T-cell (primary cell): ENCODE results near the gene ABCA1. TPM values are rescaled to one million over a fixed set of nuclear protein-coding genes. Genes with fewer than 3 reads are reported as not detected.
"Not testable (repeated sequence)": the region's sequence is repeated elsewhere in the genome, so short reads cannot be mapped to it uniquely, and the experiment has no call there.

Experiments used
- ATAC-seq, 4 experiments: fragments of 200-7000 bp in 3 of 4; fragments of 150-1000 bp in 1 of 4; cut with Tn5 transposase; replicated peaks in 1 of 4; 1 replicate in 3 of 4; 2 replicates in 1 of 4; pipeline ENCODE4 v1.10.0; 2021; ENCODE audit warnings: moderate library complexity in 3 of 4, mild to moderate bottlenecking in 2 of 4, moderate number of reproducible peaks in 1 of 4
- CTCF ChIA-PET, 2 donors: fragments of 300-600 bp; sonication (Branson Sonifier 250); formaldehyde crosslinking; loops; one replicate each; lab custom pipeline; 2022; ENCODE audit warnings: antibody characterized with exemption in 2 of 2; lab: Charles Lee
- POLR2A ChIA-PET, 2 donors: fragments of 300-600 bp; sonication (Branson Sonifier 250); formaldehyde crosslinking; loops; one replicate each; lab custom pipeline; 2022; ENCODE audit warnings: antibody characterized with exemption in 2 of 2; lab: Charles Lee
- DNase-seq, 35 experiments: peaks; one replicate each; pipeline versions ENCODE4 v3.0.0 to v3.0.0-alpha.2; 2013 to 2023
- H3K27ac ChIP-seq: one replicate; pipeline ENCODE4 v1.5.1; 2013; ENCODE audit warnings: low read length
- H3K27me3 ChIP-seq, 2 experiments: replicated peaks in 1 of 2; 1 replicate in 1 of 2; 2 replicates in 1 of 2; pipeline versions ENCODE4 v1.6.1 to v1.7.0; 2013; ENCODE audit warnings: low read length in 1 of 2, mixed read lengths in 1 of 2; ENCODE audit not compliant: control insufficient read depth in 2 of 2, insufficient read depth in 2 of 2; ENCODE audit errors: extremely low read depth in 1 of 2
- H3K36me3 ChIP-seq, 2 donors: 1 replicate in 1 of 2; 2 replicates in 1 of 2; pipeline versions ENCODE4 v1.6.1 to v1.7.0; 2013; ENCODE audit warnings: low read length in 1 of 2; ENCODE audit not compliant: control insufficient read depth in 2 of 2, insufficient read depth in 1 of 2; ENCODE audit errors: extremely low read depth in 1 of 2
- H3K4me1 ChIP-seq, 2 experiments: 1 replicate in 1 of 2; 2 replicates in 1 of 2; pipeline versions ENCODE4 v1.6.1 to v1.7.0; 2013; ENCODE audit warnings: low read length in 2 of 2, mixed read lengths in 1 of 2; ENCODE audit not compliant: insufficient read depth in 2 of 2, control insufficient read depth in 1 of 2; ENCODE audit errors: extremely low read depth in 1 of 2
- H3K4me3 ChIP-seq, 2 donors: 1 replicate in 1 of 2; 2 replicates in 1 of 2; pipeline versions ENCODE4 v1.5.1 to v1.7.0; 2013; ENCODE audit warnings: mild to moderate bottlenecking in 2 of 2, low read length in 1 of 2, moderate library complexity in 1 of 2; ENCODE audit not compliant: control insufficient read depth in 1 of 2; ENCODE audit errors: extremely low read depth in 1 of 2
- H3K9me3 ChIP-seq: 2 replicates; pipeline ENCODE4 v1.7.0; 2013
- H3K27ac Mint-ChIP-seq, 2 donors: one replicate each; pipeline ENCODE4 v1.8.0; 2020 to 2021; ENCODE audit warnings: mild to moderate bottlenecking in 2 of 2, mixed read lengths in 2 of 2
- H3K27me3 Mint-ChIP-seq, 2 donors: one replicate each; pipeline ENCODE4 v1.8.0; 2021 to 2022; ENCODE audit warnings: mixed read lengths in 2 of 2
- H3K36me3 Mint-ChIP-seq: one replicate; pipeline ENCODE4 v1.8.0; 2021; ENCODE audit warnings: mixed read lengths
- H3K4me1 Mint-ChIP-seq, 3 donors: one replicate each; pipeline ENCODE4 v1.8.0; 2020 to 2022; ENCODE audit warnings: mixed read lengths in 3 of 3, mild to moderate bottlenecking in 1 of 3
- H3K4me3 Mint-ChIP-seq, 3 donors: one replicate each; pipeline ENCODE4 v1.8.0; 2020 to 2022; ENCODE audit warnings: mild to moderate bottlenecking in 3 of 3, mixed read lengths in 3 of 3, moderate library complexity in 3 of 3
- H3K9me3 Mint-ChIP-seq, 3 donors: one replicate each; pipeline ENCODE4 v1.8.0; 2020 to 2022; ENCODE audit warnings: mixed read lengths in 3 of 3
- WGBS: methylation state at CpG from one replicate; pipeline ENCODE4 v1.1.5; 2013; ENCODE audit warnings: missing lambda C conversion rate; ENCODE audit not compliant: insufficient coverage; 5-methylcytosine and 5-hydroxymethylcytosine counted together
- total RNA-seq, 35 experiments: library from RNA in 6 of 35; stranded (reverse) in 6 of 35; fragments of 120-200 nt in 1 of 35; gene quantifications; one replicate each; pipeline versions ENCODE4 v1.2.1 to v1.2.4 and lab custom pipeline; 2013 to 2026

ABCA1 gene, protein sequence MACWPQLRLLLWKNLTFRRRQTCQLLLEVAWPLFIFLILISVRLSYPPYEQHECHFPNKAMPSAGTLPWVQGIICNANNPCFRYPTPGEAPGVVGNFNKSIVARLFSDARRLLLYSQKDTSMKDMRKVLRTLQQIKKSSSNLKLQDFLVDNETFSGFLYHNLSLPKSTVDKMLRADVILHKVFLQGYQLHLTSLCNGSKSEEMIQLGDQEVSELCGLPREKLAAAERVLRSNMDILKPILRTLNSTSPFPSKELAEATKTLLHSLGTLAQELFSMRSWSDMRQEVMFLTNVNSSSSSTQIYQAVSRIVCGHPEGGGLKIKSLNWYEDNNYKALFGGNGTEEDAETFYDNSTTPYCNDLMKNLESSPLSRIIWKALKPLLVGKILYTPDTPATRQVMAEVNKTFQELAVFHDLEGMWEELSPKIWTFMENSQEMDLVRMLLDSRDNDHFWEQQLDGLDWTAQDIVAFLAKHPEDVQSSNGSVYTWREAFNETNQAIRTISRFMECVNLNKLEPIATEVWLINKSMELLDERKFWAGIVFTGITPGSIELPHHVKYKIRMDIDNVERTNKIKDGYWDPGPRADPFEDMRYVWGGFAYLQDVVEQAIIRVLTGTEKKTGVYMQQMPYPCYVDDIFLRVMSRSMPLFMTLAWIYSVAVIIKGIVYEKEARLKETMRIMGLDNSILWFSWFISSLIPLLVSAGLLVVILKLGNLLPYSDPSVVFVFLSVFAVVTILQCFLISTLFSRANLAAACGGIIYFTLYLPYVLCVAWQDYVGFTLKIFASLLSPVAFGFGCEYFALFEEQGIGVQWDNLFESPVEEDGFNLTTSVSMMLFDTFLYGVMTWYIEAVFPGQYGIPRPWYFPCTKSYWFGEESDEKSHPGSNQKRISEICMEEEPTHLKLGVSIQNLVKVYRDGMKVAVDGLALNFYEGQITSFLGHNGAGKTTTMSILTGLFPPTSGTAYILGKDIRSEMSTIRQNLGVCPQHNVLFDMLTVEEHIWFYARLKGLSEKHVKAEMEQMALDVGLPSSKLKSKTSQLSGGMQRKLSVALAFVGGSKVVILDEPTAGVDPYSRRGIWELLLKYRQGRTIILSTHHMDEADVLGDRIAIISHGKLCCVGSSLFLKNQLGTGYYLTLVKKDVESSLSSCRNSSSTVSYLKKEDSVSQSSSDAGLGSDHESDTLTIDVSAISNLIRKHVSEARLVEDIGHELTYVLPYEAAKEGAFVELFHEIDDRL (N-terminal part only)
- total RNA-seq = 1 to 10 TPM in 2 of 5 donors, under 1 TPM in 3; 0.41 to 4.7 (median 0.62) TPM
- total RNA-seq (2013) = 2.5 TPM
- 0.13 to 48.0 (median 14.6) reads per million in 29 experiments for total RNA-seq (lab: John Stamatoyannopoulos, UW)

DNA sequence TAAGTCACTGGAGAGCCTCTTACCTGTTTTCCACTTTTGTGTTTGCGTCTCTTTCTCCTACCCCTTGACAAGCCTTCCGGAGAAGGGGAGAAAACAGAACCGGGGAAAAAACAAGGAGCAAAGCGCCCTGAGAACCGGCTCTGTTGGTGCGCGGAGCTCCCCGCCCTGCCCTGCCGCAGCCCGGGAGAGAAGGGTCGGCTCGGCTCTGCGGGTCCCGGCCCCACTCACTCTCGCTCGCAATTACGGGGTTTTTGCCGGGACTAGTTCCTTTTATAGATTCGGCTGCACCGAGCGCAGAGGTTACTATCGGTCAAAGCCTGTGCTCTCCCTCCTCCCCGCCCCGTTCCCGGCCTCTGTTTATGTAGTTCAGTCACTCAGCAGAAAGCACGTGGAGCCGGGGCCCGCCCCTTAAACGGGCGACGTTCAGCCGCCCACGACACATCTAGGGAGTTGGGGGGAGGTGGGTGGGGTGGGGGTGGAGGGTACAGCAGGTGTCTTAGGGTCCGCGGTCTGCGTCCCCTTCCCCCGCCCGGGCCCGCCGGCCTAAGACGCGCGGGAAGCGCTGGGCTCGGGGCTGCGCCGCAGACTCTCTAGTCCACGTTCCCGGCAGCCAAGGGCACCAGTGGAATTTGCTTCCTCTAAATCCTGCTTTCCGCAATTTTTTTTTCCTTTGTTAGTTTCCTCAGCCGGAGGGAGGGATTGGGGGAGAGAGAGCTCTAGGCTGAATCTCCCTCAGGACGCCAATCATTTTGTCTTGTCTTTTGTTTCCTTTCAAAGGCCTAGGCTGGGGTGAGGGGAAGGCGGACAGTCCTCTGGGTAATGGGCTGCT, at the start of gene ABCA1:
TSS of gene ABCA1 (minus strand) at position 244 of the 829 bp plus-strand sequence. CDS start 24,476 bp downstream, outside the sequence.
- Mint-ChIP-seq H3K9me3 (no peaks in the 10 kb centered on the region), H3K4me1 (peaks cover 9 to 33% (median 22%) of the 10 kb centered on the region in 3 donors), H3K4me3 (peak within 1 kb of the TSS; percentile 83 to 93 (median 86)), H3K27ac (peak within 1 kb of the TSS in 1 of 2 donors; percentile 11), H3K36me3 (no peaks in the 10 kb centered on the region), H3K27me3 (peaks cover 0 to 1% of the 10 kb centered on the region in 2 donors)
- H3K27ac ChIP-seq = peak within 1 kb of the TSS; percentile 41
- ChIA-PET CTCF (no interaction called here), POLR2A (interaction anchor here in 1 of 2 donors (0.6 kb wide), 1 partner anchor 583 kb away, joined by 3 read pairs; no protein-coding TSS in a partner anchor)
- no peaks in the 10 kb centered on the region for H3K36me3 ChIP-seq
- peaks cover 0 to 29% of the 10 kb centered on the region in 2 experiments for H3K4me1 ChIP-seq
- DNase-seq (peak in 34 of 35 experiments; percentile 55 to 87 (median 74)), ATAC-seq (peak; percentile 65 to 84 (median 70))
- no peaks in the 10 kb centered on the region for H3K9me3 ChIP-seq
- peak within 1 kb of the TSS; percentile 64 to 90 for H3K4me3 ChIP-seq
- peaks cover 0 to 31% of the 10 kb centered on the region in 2 experiments for H3K27me3 ChIP-seq
- WGBS = 6% methylated on average over 23 of the region's 53 CpGs

DNA sequence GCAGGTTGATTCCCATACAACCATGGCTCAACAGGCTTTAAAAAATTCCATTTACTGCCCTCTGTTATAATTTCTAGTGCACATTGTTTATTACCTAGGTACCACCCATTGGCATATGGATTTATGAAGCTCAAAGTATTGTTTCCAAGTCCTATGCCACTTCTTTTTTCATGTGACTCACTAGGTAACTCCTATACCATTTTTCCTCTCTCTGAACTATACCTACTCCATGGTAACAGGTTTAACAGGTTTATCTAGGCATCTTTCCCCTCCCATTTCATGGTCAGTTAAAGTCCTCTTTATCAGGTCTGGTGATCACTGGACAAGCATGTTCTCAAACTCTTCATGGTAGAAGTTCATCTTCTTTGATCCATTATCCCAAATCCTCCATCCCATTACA, 49.6 kb upstream of the ABCA1 start:
- H3K27me3 Mint-ChIP-seq = peaks cover 3 to 8% of the 10 kb centered on the region in 2 donors
- DNase-seq (no peak), ATAC-seq (no peak)
- peaks cover 9 to 21% (median 11%) of the 10 kb centered on the region in 3 donors for H3K4me1 Mint-ChIP-seq
- Histone ChIP-seq H3K36me3 (no peaks in the 10 kb centered on the region), H3K4me1 (peaks cover 0 to 4% of the 10 kb centered on the region in 2 experiments), H3K9me3 (no peaks in the 10 kb centered on the region), H3K27ac (no peak overlapping the region), H3K4me3 (no peak overlapping the region), H3K27me3 (no peaks in the 10 kb centered on the region)
- H3K27ac Mint-ChIP-seq = no peak overlapping the region
- CTCF ChIA-PET = no interaction called here
- H3K4me3 Mint-ChIP-seq = no peak overlapping the region
- POLR2A ChIA-PET = interaction anchor here in 1 of 2 donors (0.6 kb wide), 1 partner anchor 118 kb away, joined by 6 read pairs; no protein-coding TSS in a partner anchor
- H3K9me3 Mint-ChIP-seq = no peaks in the 10 kb centered on the region
- H3K36me3 Mint-ChIP-seq = no peaks in the 10 kb centered on the region

DNA sequence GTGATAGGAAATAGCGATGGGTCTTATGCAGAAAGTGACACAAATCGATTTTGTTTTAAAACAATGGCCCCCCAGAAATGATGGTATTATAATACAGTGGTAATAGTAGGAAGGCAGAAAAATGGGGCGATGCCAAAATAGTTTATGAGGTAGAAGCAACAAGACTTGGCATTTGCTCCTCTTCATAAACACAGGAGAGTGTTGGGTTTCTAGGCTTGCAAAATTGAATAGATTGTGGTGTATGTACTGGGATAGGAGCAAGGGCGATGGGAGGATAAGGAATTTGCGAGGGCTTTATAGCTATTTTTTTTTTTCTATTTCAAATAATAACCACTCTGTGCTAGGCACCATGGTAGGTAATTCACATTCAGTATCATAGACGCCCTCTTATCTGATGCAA, 49.2 kb upstream of the ABCA1 start:
- Histone ChIP-seq H3K4me1 (peaks cover 0 to 4% of the 10 kb centered on the region in 2 experiments), H3K9me3 (no peaks in the 10 kb centered on the region), H3K27me3 (no peaks in the 10 kb centered on the region), H3K4me3 (no peak overlapping the region), H3K27ac (no peak overlapping the region), H3K36me3 (no peaks in the 10 kb centered on the region)
- Mint-ChIP-seq H3K9me3 (no peaks in the 10 kb centered on the region), H3K4me3 (no peak overlapping the region), H3K27me3 (peaks cover 3 to 11% of the 10 kb centered on the region in 2 donors), H3K4me1 (peaks cover 7 to 22% (median 11%) of the 10 kb centered on the region in 3 donors), H3K27ac (no peak overlapping the region), H3K36me3 (no peaks in the 10 kb centered on the region)
- ATAC-seq (no peak), DNase-seq (no peak)
- CTCF ChIA-PET = no interaction called here
- WGBS = 100% methylated on average over 3 of the region's 6 CpGs
- POLR2A ChIA-PET = interaction anchor here in 1 of 2 donors (0.6 kb wide), 2 partner anchors 118 to 667 kb away, joined by 4 to 6 read pairs; no protein-coding TSS in a partner anchor

DNA sequence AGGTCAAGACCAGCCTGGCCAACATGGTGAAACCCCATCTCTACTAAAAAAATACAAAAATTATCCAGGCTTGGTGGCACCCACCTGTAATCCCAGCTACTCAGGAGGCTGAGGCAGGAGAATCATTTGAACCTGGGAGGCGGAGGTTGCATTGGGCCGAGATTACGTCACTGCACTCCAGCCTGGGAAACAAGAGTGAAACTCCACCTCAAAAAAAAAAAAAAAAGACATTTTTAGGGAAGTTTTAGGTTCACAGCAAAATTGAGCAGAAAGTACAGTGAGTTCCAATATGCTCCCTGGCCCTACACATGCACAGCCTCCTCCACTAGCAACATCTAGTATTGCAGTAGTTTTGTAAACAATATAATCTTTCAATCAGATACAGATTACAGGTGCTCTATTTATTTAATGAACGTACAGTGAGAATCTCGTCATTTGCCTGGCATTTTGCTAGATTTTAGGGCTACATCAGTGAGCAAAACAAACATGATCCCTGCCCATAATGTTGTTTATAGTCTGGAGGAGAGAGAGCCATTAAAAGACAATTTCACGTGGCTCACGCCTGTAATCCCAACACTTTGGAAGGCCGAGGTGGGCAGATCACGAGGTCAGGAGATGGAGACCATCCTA, 48.1 kb upstream of the ABCA1 start:
- CTCF ChIA-PET = interaction anchor here in 1 of 2 donors (0.8 to 0.9 kb wide), 2 partner anchors 9 to 21 kb away, joined by 3 to 5 read pairs; no protein-coding TSS in a partner anchor
- H3K4me1 Mint-ChIP-seq = peaks cover 7 to 22% (median 11%) of the 10 kb centered on the region in 3 donors

More for the DNA sequence above, 48.1 kb upstream of the ABCA1 start:
- H3K36me3 ChIP-seq, H3K9me3 Mint-ChIP-seq, H3K27ac Mint-ChIP-seq, H3K9me3 ChIP-seq, DNase-seq, H3K4me3 Mint-ChIP-seq, H3K4me1 ChIP-seq, H3K27me3 ChIP-seq, ATAC-seq, H3K36me3 Mint-ChIP-seq, H3K4me3 ChIP-seq, H3K27ac ChIP-seq: not testable (repeated sequence)
- WGBS = 95% methylated on average over 5 of the region's 9 CpGs
- POLR2A ChIA-PET = interaction anchor here in 1 of 2 donors (0.6 kb wide), 1 partner anchor 360 kb away, joined by 6 read pairs; no protein-coding TSS in a partner anchor
- peaks cover 6 to 11% of the 10 kb centered on the region in 2 donors for H3K27me3 Mint-ChIP-seq
